ENCODE data around the gene ACACA.

Gene ACACA

GRCh38 chr17:37211136-37211535 lies 195.5 kb downstream of the ACACA start:
- TF ChIP-seq, protein P1, sequence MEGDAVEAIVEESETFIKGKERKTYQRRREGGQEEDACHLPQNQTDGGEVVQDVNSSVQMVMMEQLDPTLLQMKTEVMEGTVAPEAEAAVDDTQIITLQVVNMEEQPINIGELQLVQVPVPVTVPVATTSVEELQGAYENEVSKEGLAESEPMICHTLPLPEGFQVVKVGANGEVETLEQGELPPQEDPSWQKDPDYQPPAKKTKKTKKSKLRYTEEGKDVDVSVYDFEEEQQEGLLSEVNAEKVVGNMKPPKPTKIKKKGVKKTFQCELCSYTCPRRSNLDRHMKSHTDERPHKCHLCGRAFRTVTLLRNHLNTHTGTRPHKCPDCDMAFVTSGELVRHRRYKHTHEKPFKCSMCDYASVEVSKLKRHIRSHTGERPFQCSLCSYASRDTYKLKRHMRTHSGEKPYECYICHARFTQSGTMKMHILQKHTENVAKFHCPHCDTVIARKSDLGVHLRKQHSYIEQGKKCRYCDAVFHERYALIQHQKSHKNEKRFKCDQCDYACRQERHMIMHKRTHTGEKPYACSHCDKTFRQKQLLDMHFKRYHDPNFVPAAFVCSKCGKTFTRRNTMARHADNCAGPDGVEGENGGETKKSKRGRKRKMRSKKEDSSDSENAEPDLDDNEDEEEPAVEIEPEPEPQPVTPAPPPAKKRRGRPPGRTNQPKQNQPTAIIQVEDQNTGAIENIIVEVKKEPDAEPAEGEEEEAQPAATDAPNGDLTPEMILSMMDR (IDR thresholded peaks at IDR 0.05; ENCODE audit: extremely low read depth, missing control alignments): no peak
- DNase-seq (ENCODE audit: low spot score): no peak

DNA sequence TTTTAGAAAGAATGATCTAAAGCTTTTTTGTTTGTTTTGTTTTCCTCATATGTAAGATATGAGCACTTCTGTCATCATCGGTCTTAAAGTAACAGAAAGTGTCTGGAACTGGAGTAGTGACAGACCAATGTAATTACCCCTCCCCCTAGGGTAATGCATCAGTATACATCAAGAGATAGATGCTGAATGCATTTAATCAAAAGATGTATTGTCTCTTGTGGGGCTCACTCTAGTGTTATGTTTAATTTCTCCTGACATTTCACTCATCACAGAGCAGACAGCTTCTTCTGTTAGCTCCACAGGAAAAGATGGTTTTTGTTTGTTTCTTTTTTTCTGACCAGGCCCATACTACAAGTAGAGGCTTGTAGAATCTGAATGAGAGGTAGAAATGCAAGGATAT lies 199.5 kb downstream of the ACACA start:
- TF ChIP-seq, protein P1 (IDR thresholded peaks at IDR 0.05; ENCODE audit: extremely low read depth, missing control alignments): no peak
- no peak for DNase-seq (ENCODE audit: low spot score)

DNA sequence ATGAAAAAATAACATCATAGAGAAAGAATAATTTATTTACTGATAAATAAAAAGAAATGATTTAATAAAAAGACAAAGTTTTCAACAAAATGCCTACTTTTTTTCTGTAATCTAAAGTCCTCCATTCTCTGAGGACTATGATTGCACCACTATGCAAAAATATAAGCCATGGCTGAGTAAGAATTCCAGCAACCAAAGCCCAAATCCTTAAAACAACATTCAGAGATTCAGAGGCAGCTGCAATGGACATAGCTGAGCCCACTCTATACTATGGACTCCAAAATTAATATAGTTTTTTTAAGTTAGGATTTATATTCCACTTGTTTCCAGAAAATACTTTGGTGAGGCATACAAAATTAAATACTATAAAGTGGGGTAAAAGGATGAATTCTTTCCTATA lies 200.3 kb downstream of the ACACA start:
- DNase-seq (ENCODE audit: low spot score): no peak
- TF ChIP-seq, protein P1 (IDR thresholded peaks at IDR 0.05; ENCODE audit: extremely low read depth, missing control alignments): no peak

DNA sequence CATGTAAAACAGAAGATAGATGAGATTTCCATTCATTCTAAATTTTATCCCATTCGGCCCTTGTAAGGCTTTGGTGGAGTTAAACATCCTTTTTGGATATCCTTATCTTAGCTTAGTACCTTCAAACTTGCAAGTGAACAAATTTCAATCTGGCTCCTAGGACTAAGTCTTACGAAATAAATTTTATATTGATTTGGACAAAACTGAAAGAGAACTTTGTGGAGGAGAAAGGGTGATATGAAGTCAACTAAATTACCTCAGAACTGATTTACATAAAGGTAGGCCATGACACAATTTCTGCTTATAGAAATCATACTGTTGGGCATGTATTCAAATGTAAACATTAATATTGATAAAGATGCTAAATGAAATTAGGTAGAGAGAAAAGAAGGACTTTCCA lies 206.1 kb downstream of the ACACA start:
- DNase-seq (ENCODE audit: low spot score): no peak
- TF ChIP-seq, protein P1 (IDR thresholded peaks at IDR 0.05; ENCODE audit: extremely low read depth, missing control alignments): no peak

DNA sequence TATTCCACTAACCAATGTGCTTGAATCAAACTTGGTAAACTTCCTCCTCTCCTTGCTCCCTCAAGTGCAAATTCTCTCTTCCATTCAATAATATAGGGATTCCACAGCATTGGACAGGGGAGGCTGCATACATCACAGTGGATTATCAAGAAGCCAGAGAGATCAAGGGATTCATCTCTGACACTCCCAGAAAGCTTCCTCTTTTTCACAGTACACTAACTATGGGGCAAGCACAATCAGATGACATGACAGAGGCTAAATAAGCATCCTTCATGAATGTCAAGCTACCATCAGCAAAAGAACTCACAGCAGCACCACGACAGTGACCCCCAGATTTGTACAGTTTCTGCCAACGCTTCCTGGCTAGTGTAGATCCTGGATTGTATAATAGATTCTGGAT lies 209.3 kb downstream of the ACACA start:
- no peak for DNase-seq (ENCODE audit: low spot score)
- TF ChIP-seq, protein P1 (IDR thresholded peaks at IDR 0.05; ENCODE audit: extremely low read depth, missing control alignments): no peak

DNA sequence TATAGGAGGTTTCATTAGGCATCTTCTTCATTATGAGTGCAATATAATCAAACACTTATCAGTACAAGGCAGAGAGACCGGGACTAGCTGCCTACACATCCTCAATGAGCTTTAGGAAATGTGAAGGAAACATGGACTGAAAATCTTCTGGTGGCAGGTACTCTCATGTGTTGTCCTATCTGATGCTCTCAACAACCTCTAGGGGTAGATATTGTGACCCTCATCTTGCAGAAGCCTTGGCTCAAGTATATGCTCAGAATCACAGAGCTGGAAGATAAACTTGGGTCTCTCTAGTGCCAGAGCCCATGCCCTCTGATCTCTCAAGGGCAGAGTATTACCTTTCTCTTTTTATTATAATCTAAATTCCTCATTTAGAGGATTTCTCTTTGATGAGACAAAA lies 212.4 kb downstream of the ACACA start:
- TF ChIP-seq, protein P1 (IDR thresholded peaks at IDR 0.05; ENCODE audit: extremely low read depth, missing control alignments): no peak
- DNase-seq (ENCODE audit: low spot score): no peak

DNA sequence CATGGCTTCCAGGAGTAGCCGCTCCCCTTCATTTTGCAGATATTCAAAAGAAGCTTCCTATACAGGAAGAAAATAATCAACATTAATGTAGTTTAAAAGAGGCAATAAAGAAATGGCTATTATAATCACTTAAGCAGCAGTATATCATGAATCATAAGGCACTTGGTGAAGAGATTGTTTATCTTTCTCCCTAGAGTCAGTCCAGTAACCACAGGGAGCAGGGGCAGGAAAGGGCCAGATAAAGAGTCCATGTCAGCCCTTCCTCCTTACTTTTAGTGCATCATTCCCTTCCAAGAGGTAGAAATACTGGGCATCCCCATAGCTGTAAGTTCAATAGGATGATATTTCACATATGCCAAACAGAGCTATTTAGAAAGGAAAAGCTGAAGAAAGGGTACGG lies 215.4 kb downstream of the ACACA start:
- DNase-seq (ENCODE audit: low spot score): no peak

More for the DNA sequence above, 215.4 kb downstream of the ACACA start:
- TF ChIP-seq, protein P1 (IDR thresholded peaks at IDR 0.05; ENCODE audit: extremely low read depth, missing control alignments): no peak

All from GM20000 (cell line).